H9 (cell line): ENCODE measurements around the gene DYRK1A. TPM values are rescaled to one million over a fixed set of nuclear protein-coding genes. Genes with fewer than 3 reads are reported as not detected.

Experiments
- DNase-seq: peaks from one replicate; pipeline ENCODE4 v3.0.0-alpha.2; 2017
- H2AFZ ChIP-seq: one replicate; pipeline ENCODE4 v1.6.1; 2013; ENCODE audit warnings: mild to moderate bottlenecking, low read length, control low read depth, moderate library complexity
- H2AK5ac ChIP-seq: 2 replicates; pipeline ENCODE4 v1.6.1; 2013; ENCODE audit warnings: low read length, control low read depth, mixed read lengths; ENCODE audit not compliant: insufficient read length
- H2BK120ac ChIP-seq: one replicate; pipeline ENCODE4 v1.6.1; 2013; ENCODE audit warnings: low read depth, mild to moderate bottlenecking, low read length, control low read depth, inconsistent platforms; ENCODE audit not compliant: poor library complexity, severe bottlenecking
- H2BK12ac ChIP-seq: 2 replicates; pipeline ENCODE4 v1.6.1; 2013; ENCODE audit warnings: low read length, control low read depth, mixed read lengths, low read depth; ENCODE audit not compliant: insufficient read length
- H2BK15ac ChIP-seq: 2 replicates; pipeline ENCODE4 v1.6.1; 2013; ENCODE audit warnings: low read depth, low read length, control low read depth
- H2BK20ac ChIP-seq: one replicate; pipeline ENCODE4 v1.6.1; 2013; ENCODE audit warnings: low read depth, mild to moderate bottlenecking, low read length, control low read depth, inconsistent platforms; ENCODE audit not compliant: poor library complexity, severe bottlenecking
- H2BK5ac ChIP-seq: 2 replicates; pipeline ENCODE4 v1.6.1; 2013; ENCODE audit warnings: low read length, control low read depth, mixed read lengths; ENCODE audit not compliant: insufficient read length
- H3K14ac ChIP-seq: 2 replicates; pipeline ENCODE4 v1.6.1; 2013; ENCODE audit warnings: low read length, control low read depth; ENCODE audit not compliant: insufficient read depth
- H3K18ac ChIP-seq: 2 replicates; pipeline ENCODE4 v1.6.1; 2013; ENCODE audit warnings: low read depth, mild to moderate bottlenecking, mixed read lengths, low read length, control low read depth; ENCODE audit not compliant: insufficient read length
- H3K23ac ChIP-seq: 2 replicates; pipeline ENCODE4 v1.6.1; 2013; ENCODE audit warnings: low read length, control low read depth, mixed read lengths, low read depth; ENCODE audit not compliant: insufficient read length
- H3K23me2 ChIP-seq: 2 replicates; pipeline ENCODE4 v1.6.1; 2013; ENCODE audit warnings: low read depth, mild to moderate bottlenecking, mixed read lengths, low read length, control low read depth; ENCODE audit not compliant: insufficient read length, poor library complexity, severe bottlenecking
- H3K27ac ChIP-seq: 2 replicates; pipeline ENCODE4 v1.5.1; 2013; ENCODE audit warnings: low read length, control low read depth, mixed read lengths, low read depth; ENCODE audit not compliant: insufficient read length
- H3K27me3 ChIP-seq: 2 replicates; pipeline ENCODE4 v1.6.1; 2013; ENCODE audit warnings: low read length, control low read depth, inconsistent platforms; ENCODE audit not compliant: insufficient read depth
- H3K4ac ChIP-seq: 2 replicates; pipeline ENCODE4 v1.6.1; 2013; ENCODE audit warnings: low read depth, mild to moderate bottlenecking, control low read depth, inconsistent platforms, low read length, moderate library complexity
- H3K4me1 ChIP-seq: 2 replicates; pipeline ENCODE4 v1.6.1; 2013; ENCODE audit warnings: low read length, control low read depth, inconsistent platforms; ENCODE audit not compliant: insufficient read depth
- H3K4me2 ChIP-seq: 2 replicates; pipeline ENCODE4 v1.6.1; 2013; ENCODE audit warnings: low read length, control low read depth, mixed read lengths; ENCODE audit not compliant: insufficient read length, insufficient read depth
- H3K56ac ChIP-seq: 2 replicates; pipeline ENCODE4 v1.6.1; 2013; ENCODE audit warnings: low read depth, mild to moderate bottlenecking, mixed read lengths, low read length, control low read depth; ENCODE audit not compliant: insufficient read length
- H3K79me1 ChIP-seq: 2 replicates; pipeline ENCODE4 v1.6.1; 2013; ENCODE audit warnings: low read depth, mild to moderate bottlenecking, moderate library complexity, low read length, control low read depth, inconsistent platforms; ENCODE audit not compliant: insufficient read depth, poor library complexity, severe bottlenecking
- H3K79me2 ChIP-seq: 2 replicates; pipeline ENCODE4 v1.6.1; 2013; ENCODE audit warnings: low read length, control low read depth, inconsistent platforms; ENCODE audit not compliant: insufficient read depth
- H3K9ac ChIP-seq: 2 replicates; pipeline ENCODE4 v1.6.1; 2013; ENCODE audit warnings: low read length, control low read depth, mixed read lengths; ENCODE audit not compliant: insufficient read length; ENCODE audit errors: extremely low read depth
- H3K9me3 ChIP-seq: one replicate; pipeline ENCODE4 v1.6.1; 2013; ENCODE audit warnings: low read depth, low read length, inconsistent platforms; ENCODE audit not compliant: control insufficient read depth
- H3T11ph ChIP-seq: one replicate; pipeline ENCODE4 v1.6.1; 2013; ENCODE audit warnings: mild to moderate bottlenecking, low read length, control low read depth, inconsistent platforms
- H4K20me1 ChIP-seq: one replicate; pipeline ENCODE4 v1.6.1; 2013; ENCODE audit not compliant: control insufficient read depth, insufficient read length, insufficient read depth
- H4K5ac ChIP-seq: 2 replicates; pipeline ENCODE4 v1.6.1; 2013; ENCODE audit warnings: low read depth, mild to moderate bottlenecking, mixed read lengths, low read length, control low read depth; ENCODE audit not compliant: insufficient read length
- H4K8ac ChIP-seq: replicated peaks from 2 replicates; pipeline ENCODE4 v1.6.1; 2013; ENCODE audit warnings: low read length, control low read depth, mixed read lengths, low read depth; ENCODE audit not compliant: insufficient read length
- H4K91ac ChIP-seq: 2 replicates; pipeline ENCODE4 v1.6.1; 2013; ENCODE audit warnings: low read depth, mild to moderate bottlenecking, moderate library complexity, mixed read lengths, low read length, control low read depth; ENCODE audit not compliant: insufficient read length
- H3K27ac Mint-ChIP-seq, 3 experiments: 2 replicates in 2 of 3; 3 replicates in 1 of 3; pipeline ENCODE4 v1.8.0; 2020 to 2021; ENCODE audit warnings: mixed read lengths in 3 of 3, mild to moderate bottlenecking in 1 of 3, moderate library complexity in 1 of 3
- H3K27me3 Mint-ChIP-seq: 2 replicates; pipeline ENCODE4 v1.8.0; 2021; ENCODE audit warnings: low read depth, mild to moderate bottlenecking, moderate library complexity, mixed read lengths
- H3K36me3 Mint-ChIP-seq, 3 experiments: 2 replicates in 2 of 3; 3 replicates in 1 of 3; pipeline ENCODE4 v1.8.0; 2020 to 2021; ENCODE audit warnings: low read depth in 3 of 3, mixed read lengths in 3 of 3; ENCODE audit not compliant: insufficient read depth in 1 of 3
- H3K4me1 Mint-ChIP-seq, 2 experiments: 2 replicates each; pipeline ENCODE4 v1.8.0; 2020; ENCODE audit warnings: mixed read lengths in 2 of 2
- H3K4me3 Mint-ChIP-seq, 2 experiments: 2 replicates in 1 of 2; 3 replicates in 1 of 2; pipeline ENCODE4 v1.8.0; 2020 to 2021; ENCODE audit warnings: mild to moderate bottlenecking in 2 of 2, mixed read lengths in 2 of 2, moderate library complexity in 1 of 2
- H3K9me3 Mint-ChIP-seq, 2 experiments: 2 replicates in 1 of 2; 3 replicates in 1 of 2; pipeline ENCODE4 v1.8.0; 2020; ENCODE audit warnings: mild to moderate bottlenecking in 2 of 2, mixed read lengths in 2 of 2, moderate library complexity in 1 of 2
- CTCF ChIP-seq: fragments of 200-600 bp; sonication (generic); conservative IDR thresholded peaks from 3 replicates; pipeline ENCODE4 v1.8.0; 2021; ENCODE audit warnings: antibody characterized with exemption, mild to moderate bottlenecking
- WGBS: extraction: QIAGEN DNeasy Blood & Tissue Kit; methylation state at CpG from one replicate; pipeline ENCODE4 v1.1.7; 2013; ENCODE audit warnings: missing lambda C conversion rate, low lambda C conversion rate, mixed read lengths; ENCODE audit not compliant: insufficient read length; ENCODE audit errors: extremely low coverage; 5-methylcytosine and 5-hydroxymethylcytosine counted together
- total RNA-seq: library from RNA; stranded (reverse); gene quantifications from 2 replicates; pipeline ENCODE4 v1.2.1, GENCODE V29; 2021

The DYRK1A gene
- total RNA-seq, 1 experiment from 2014 or later, result 73.6 TPM

DNA sequence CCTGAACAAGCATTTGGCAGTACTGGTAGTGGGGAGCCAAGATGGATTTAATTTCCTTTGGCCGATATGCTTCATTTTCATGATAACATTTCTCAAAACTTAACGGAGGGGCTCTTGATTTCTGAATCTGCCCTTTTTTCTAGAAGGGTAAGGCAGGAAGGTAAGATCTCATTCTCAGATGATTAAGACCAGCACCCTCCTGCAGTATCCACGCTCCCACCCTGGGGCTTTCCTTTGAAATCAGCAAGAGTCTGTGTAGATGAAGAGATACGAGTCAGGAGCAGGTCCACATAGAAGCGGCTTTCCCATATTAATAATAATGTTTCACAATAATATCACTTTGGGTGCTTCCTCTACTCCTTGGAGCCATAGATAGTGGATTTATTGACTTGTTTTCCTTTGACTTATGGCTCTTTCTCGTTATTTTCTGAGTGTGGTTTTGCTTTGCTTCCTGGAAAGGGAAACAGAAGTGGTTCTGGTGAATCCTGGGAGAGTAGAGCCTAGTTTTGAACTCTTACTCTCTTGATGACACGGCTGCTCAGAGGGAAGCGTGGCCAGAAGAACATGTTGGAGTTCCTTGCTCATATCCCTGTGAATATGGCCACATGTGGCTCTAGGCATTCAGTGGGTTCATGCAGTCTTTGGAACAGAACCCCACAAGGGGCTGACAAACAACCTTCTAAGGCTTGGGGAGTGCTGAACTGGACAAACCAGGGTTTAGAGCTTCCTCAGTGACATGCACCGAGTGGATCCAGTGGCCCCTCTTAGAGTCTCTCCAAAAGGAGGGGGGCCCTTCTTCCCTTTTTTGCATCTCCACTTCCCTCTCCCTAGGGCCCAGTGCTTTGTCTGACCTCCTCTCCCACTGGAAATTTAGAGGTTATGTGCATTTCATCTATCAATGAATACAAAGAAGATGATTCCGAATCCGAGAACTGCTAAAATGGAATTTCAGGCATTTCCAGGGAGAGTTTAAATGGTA, 195.7 kb downstream of the DYRK1A start:
- H3K23me2 ChIP-seq, result peaks cover 3% of the 10 kb centered on the region
- no peak overlapping the region for H4K5ac ChIP-seq
- Mint-ChIP-seq H3K4me3 (no peak overlapping the region), H3K27me3 (peaks cover 15% of the 10 kb centered on the region), H3K4me1 (peaks cover 14 to 21% of the 10 kb centered on the region in 2 experiments), H3K36me3 (no peaks in the 10 kb centered on the region; a peak in 1 of 7 replicates), H3K9me3 (no peaks in the 10 kb centered on the region; a peak in 1 of 5 replicates), H3K27ac (no peak overlapping the region)
- H3K79me2 ChIP-seq, result no peaks in the 10 kb centered on the region
- no peak overlapping the region for H3K27ac ChIP-seq
- no peak for DNase-seq
- no peak overlapping the region for H2AFZ ChIP-seq
- H3K79me1 ChIP-seq, result no peaks in the 10 kb centered on the region
- H3K23ac ChIP-seq, result no peak overlapping the region
- no peak overlapping the region for H2BK120ac ChIP-seq
- H2BK5ac ChIP-seq, result no peak overlapping the region
- H3K27me3 ChIP-seq, result no peaks in the 10 kb centered on the region
- no peaks in the 10 kb centered on the region for H4K20me1 ChIP-seq
- no peak overlapping the region for H4K8ac ChIP-seq
- H3K56ac ChIP-seq, result no peak overlapping the region
- no CpG with 5 or more reads among the region's 11 CpGs for WGBS
- H3K9ac ChIP-seq, result no peak overlapping the region
- no peak overlapping the region for H3T11ph ChIP-seq
- no peak for TF ChIP-seq CTCF
- H2AK5ac ChIP-seq, result no peak overlapping the region
- no peak overlapping the region for H3K18ac ChIP-seq
- no peak overlapping the region for H4K91ac ChIP-seq
- no peak overlapping the region for H2BK12ac ChIP-seq
- H3K4ac ChIP-seq, result no peak overlapping the region
- H2BK15ac ChIP-seq, result no peak overlapping the region
- no peak overlapping the region for H3K14ac ChIP-seq
- no peak overlapping the region for H3K4me2 ChIP-seq
- H2BK20ac ChIP-seq, result no peak overlapping the region
- H3K4me1 ChIP-seq, result peaks cover 4% of the 10 kb centered on the region; the same call in 1 of the 2 replicates
- no peaks in the 10 kb centered on the region for H3K9me3 ChIP-seq
